Suprapubic skin (tissue), 4 donors: ENCODE results near the gene COL4A3.

ENCODE experiments used
- EP300 ChIP-seq: sonication (generic); formaldehyde crosslinking; IDR thresholded peaks from one replicate; pipeline ENCODE4 v1.6.1; 2017; ENCODE audit warnings: antibody characterized with exemption
- POLR2A ChIP-seq, 2 donors: fragments of 450-650 bp; IDR thresholded peaks; one replicate each; pipeline ENCODE4 v1.6.1; 2017; ENCODE audit warnings: antibody characterized with exemption in 2 of 2, mild to moderate bottlenecking in 2 of 2, moderate library complexity in 2 of 2
- POLR2AphosphoS5 ChIP-seq, 3 donors: sonication (generic); formaldehyde crosslinking; IDR thresholded peaks; one replicate each; pipeline ENCODE4 v1.6.1; 2017; ENCODE audit warnings: antibody characterized with exemption in 3 of 3
- TF ChIP-seq, protein P1 (sequence below), 2 donors: fragments of 200-600 bp in 1 of 2; fragments of 450-650 bp in 1 of 2; sonication (generic) in 1 of 2; IDR thresholded peaks; one replicate each; pipeline ENCODE4 v1.5.1; 2016 to 2019; ENCODE audit warnings: antibody characterized with exemption in 2 of 2, mild to moderate bottlenecking in 1 of 2, moderate library complexity in 1 of 2

DNA sequence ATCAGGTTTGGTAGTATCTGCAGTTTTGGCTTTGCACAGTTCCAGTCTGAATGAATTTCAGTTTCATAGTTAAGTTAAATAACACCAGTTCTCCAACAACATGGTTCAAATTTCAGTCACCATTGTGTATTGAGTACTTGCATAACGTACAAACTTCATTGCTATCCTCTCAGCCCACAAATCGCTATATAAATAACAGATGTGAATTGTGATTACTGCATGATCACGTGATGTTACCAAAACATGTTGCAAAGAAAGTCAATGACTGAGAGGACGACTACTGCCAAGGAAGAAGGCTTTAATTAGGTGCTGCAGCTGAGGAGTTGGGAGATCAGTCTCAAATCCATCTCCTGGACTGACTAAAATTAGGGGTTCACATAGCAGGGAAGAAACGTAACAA lies 48.7 kb upstream of the COL4A3 start:
- TF ChIP-seq POLR2A (IDR thresholded peaks at IDR 0.05) (no peak), EP300 (no peak), POLR2AphosphoS5 (IDR thresholded peaks at IDR 0.05) (no peak)
- TF ChIP-seq, protein P1, sequence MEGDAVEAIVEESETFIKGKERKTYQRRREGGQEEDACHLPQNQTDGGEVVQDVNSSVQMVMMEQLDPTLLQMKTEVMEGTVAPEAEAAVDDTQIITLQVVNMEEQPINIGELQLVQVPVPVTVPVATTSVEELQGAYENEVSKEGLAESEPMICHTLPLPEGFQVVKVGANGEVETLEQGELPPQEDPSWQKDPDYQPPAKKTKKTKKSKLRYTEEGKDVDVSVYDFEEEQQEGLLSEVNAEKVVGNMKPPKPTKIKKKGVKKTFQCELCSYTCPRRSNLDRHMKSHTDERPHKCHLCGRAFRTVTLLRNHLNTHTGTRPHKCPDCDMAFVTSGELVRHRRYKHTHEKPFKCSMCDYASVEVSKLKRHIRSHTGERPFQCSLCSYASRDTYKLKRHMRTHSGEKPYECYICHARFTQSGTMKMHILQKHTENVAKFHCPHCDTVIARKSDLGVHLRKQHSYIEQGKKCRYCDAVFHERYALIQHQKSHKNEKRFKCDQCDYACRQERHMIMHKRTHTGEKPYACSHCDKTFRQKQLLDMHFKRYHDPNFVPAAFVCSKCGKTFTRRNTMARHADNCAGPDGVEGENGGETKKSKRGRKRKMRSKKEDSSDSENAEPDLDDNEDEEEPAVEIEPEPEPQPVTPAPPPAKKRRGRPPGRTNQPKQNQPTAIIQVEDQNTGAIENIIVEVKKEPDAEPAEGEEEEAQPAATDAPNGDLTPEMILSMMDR (IDR thresholded peaks at IDR 0.05), result no peak
